H1 (cell line): ENCODE results near the gene CYP2W1. TPM values are rescaled to one million over a fixed set of nuclear protein-coding genes. Genes with fewer than 3 reads are reported as not detected.

Source experiments
- BRCA1 ChIP-seq: IDR thresholded peaks from 2 replicates; pipeline ENCODE4 v1.6.1; 2012; ENCODE audit warnings: low read depth, low read length, improper control_type of control experiment
- CHD2 ChIP-seq: IDR thresholded peaks from 2 replicates; pipeline ENCODE4 v1.6.1; 2012; ENCODE audit warnings: low read length, improper control_type of control experiment
- CREB1 ChIP-seq: IDR thresholded peaks from 2 replicates; pipeline ENCODE4 v1.6.1; 2012; ENCODE audit warnings: inconsistent platforms
- EZH2 ChIP-seq: fragments of 200-600 bp; sonication (generic); IDR thresholded peaks from 2 replicates; pipeline ENCODE4 v1.7.1; 2012; ENCODE audit warnings: low read depth, mild to moderate bottlenecking, moderate library complexity, low read length, inconsistent platforms; ENCODE audit not compliant: severe bottlenecking
- NANOG ChIP-seq: IDR thresholded peaks from 2 replicates; pipeline ENCODE4 v1.6.1; 2011; ENCODE audit warnings: low read length, low read depth, mild to moderate bottlenecking, inconsistent platforms; ENCODE audit not compliant: insufficient read depth, poor library complexity, severe bottlenecking
- RFX5 ChIP-seq: IDR thresholded peaks from 2 replicates; pipeline ENCODE4 v1.6.1; 2011; ENCODE audit warnings: low read depth, low read length, improper control_type of control experiment, borderline replicate concordance
- SIN3A ChIP-seq, 2 experiments: IDR thresholded peaks in 1 of 2; conservative IDR thresholded peaks in 1 of 2; 2 replicates each; pipeline ENCODE4 v1.6.1; 2011 to 2012; ENCODE audit warnings: low read length in 2 of 2, improper control_type of control experiment in 1 of 2, low read depth in 1 of 2, mild to moderate bottlenecking in 1 of 2
- SP2 ChIP-seq: IDR thresholded peaks from 2 replicates; pipeline ENCODE4 v1.6.1; 2012; ENCODE audit warnings: mild to moderate bottlenecking, low read length, inconsistent platforms
- polyA plus RNA-seq, 7 experiments: library from polyadenylated mRNA; depleted of rRNA in 3 of 7; stranded (reverse) in 5 of 7; unstranded in 2 of 7; fragments of >200 nt in 5 of 7; fragments of 200-250 nt in 2 of 7; gene quantifications; 1 replicate in 5 of 7; 2 replicates in 1 of 7; 4 replicates in 1 of 7; pipeline versions ENCODE4 v1.2.1 to v1.2.3, GENCODE V29; 2011 to 2013; ENCODE audit warnings: missing spikeins in 2 of 7, mixed read lengths in 2 of 7
- total RNA-seq: library from RNA; stranded (reverse); fragmentation: NEBNext Ultra II Directional; extraction: Animal tissue kit (Norgen Biotek cat#: 25700); gene quantifications from 2 replicates; pipeline ENCODE4 v1.2.1, GENCODE V29; 2021
- TF ChIP-seq, protein P1 (sequence below): fragments of 300-600 bp; sonication (generic); IDR thresholded peaks from 2 replicates; pipeline ENCODE4 v1.7.1; 2012; ENCODE audit warnings: low read length, moderate library complexity, mild to moderate bottlenecking, inconsistent platforms; ENCODE audit not compliant: insufficient replicate concordance
- TF ChIP-seq, protein P2 (sequence below): IDR thresholded peaks from 2 replicates; pipeline ENCODE4 v1.6.1; 2012; ENCODE audit warnings: inconsistent platforms

Gene CYP2W1
- total and polyA plus RNA-seq, 2 of the 8 experiments (the other 6 are each of a cell fraction or from before 2014, with no cell fraction given) = not detected

DNA sequence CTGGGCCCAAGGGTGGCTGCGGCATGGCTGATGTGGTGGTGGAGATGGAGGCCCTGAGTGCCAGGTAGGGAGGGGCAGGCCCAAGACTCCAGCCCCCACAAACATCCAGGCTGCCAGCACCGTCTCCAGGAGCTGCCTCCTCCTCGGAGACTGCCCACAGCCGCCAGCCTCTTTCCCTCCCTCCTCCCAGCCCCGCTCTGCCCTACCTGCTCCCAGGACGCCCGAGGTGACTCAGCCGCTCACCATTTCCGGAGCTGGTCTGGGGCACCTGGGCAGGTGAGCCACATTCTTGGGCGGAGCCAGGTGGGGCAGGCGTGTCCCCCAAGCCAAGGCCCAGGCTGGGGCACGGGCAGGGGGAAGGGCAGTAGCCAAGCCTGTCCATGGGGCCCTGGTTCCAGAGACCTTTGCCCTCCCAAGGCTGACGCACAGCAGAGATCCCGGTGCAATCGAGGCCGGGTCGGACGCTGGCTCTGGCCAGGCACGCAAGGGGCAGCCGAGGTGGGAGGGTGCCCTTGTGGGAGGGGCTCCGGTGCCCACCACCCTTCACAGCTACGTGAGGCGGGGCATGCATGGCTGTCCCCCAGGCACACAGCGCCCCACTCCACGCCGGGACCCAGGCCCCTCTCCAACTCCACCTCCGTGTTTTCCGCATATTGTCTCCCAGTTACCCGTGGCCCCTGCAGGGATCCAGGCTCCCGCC, 37.3 kb upstream of the CYP2W1 start (continued):
- TF ChIP-seq, protein P1, sequence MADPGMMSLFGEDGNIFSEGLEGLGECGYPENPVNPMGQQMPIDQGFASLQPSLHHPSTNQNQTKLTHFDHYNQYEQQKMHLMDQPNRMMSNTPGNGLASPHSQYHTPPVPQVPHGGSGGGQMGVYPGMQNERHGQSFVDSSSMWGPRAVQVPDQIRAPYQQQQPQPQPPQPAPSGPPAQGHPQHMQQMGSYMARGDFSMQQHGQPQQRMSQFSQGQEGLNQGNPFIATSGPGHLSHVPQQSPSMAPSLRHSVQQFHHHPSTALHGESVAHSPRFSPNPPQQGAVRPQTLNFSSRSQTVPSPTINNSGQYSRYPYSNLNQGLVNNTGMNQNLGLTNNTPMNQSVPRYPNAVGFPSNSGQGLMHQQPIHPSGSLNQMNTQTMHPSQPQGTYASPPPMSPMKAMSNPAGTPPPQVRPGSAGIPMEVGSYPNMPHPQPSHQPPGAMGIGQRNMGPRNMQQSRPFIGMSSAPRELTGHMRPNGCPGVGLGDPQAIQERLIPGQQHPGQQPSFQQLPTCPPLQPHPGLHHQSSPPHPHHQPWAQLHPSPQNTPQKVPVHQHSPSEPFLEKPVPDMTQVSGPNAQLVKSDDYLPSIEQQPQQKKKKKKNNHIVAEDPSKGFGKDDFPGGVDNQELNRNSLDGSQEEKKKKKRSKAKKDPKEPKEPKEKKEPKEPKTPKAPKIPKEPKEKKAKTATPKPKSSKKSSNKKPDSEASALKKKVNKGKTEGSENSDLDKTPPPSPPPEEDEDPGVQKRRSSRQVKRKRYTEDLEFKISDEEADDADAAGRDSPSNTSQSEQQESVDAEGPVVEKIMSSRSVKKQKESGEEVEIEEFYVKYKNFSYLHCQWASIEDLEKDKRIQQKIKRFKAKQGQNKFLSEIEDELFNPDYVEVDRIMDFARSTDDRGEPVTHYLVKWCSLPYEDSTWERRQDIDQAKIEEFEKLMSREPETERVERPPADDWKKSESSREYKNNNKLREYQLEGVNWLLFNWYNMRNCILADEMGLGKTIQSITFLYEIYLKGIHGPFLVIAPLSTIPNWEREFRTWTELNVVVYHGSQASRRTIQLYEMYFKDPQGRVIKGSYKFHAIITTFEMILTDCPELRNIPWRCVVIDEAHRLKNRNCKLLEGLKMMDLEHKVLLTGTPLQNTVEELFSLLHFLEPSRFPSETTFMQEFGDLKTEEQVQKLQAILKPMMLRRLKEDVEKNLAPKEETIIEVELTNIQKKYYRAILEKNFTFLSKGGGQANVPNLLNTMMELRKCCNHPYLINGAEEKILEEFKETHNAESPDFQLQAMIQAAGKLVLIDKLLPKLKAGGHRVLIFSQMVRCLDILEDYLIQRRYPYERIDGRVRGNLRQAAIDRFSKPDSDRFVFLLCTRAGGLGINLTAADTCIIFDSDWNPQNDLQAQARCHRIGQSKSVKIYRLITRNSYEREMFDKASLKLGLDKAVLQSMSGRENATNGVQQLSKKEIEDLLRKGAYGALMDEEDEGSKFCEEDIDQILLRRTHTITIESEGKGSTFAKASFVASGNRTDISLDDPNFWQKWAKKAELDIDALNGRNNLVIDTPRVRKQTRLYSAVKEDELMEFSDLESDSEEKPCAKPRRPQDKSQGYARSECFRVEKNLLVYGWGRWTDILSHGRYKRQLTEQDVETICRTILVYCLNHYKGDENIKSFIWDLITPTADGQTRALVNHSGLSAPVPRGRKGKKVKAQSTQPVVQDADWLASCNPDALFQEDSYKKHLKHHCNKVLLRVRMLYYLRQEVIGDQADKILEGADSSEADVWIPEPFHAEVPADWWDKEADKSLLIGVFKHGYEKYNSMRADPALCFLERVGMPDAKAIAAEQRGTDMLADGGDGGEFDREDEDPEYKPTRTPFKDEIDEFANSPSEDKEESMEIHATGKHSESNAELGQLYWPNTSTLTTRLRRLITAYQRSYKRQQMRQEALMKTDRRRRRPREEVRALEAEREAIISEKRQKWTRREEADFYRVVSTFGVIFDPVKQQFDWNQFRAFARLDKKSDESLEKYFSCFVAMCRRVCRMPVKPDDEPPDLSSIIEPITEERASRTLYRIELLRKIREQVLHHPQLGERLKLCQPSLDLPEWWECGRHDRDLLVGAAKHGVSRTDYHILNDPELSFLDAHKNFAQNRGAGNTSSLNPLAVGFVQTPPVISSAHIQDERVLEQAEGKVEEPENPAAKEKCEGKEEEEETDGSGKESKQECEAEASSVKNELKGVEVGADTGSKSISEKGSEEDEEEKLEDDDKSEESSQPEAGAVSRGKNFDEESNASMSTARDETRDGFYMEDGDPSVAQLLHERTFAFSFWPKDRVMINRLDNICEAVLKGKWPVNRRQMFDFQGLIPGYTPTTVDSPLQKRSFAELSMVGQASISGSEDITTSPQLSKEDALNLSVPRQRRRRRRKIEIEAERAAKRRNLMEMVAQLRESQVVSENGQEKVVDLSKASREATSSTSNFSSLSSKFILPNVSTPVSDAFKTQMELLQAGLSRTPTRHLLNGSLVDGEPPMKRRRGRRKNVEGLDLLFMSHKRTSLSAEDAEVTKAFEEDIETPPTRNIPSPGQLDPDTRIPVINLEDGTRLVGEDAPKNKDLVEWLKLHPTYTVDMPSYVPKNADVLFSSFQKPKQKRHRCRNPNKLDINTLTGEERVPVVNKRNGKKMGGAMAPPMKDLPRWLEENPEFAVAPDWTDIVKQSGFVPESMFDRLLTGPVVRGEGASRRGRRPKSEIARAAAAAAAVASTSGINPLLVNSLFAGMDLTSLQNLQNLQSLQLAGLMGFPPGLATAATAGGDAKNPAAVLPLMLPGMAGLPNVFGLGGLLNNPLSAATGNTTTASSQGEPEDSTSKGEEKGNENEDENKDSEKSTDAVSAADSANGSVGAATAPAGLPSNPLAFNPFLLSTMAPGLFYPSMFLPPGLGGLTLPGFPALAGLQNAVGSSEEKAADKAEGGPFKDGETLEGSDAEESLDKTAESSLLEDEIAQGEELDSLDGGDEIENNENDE = no peak
- TF ChIP-seq RFX5 = no peak
- no peak for TF ChIP-seq CHD2
- no peak for TF ChIP-seq NANOG
- TF ChIP-seq SP2 = no peak
- TF ChIP-seq SIN3A (conservative IDR thresholded peaks at IDR 0.05 in 1 of 2, IDR thresholded peaks at IDR 0.05 in 1 of 2; ENCODE audit: low read depth in 1 of 2, low read length in 2 of 2) = no peak
- TF ChIP-seq CREB1 = no peak
- TF ChIP-seq, protein P2, sequence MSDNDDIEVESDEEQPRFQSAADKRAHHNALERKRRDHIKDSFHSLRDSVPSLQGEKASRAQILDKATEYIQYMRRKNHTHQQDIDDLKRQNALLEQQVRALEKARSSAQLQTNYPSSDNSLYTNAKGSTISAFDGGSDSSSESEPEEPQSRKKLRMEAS = peak; percentile 60; the same call in 1 of the 2 replicates
- TF ChIP-seq BRCA1 = no peak
- TF ChIP-seq EZH2 = no peak
